Epidermal melanocyte (primary cell): ENCODE data around the gene RSPH4A.
A peak's percentile ranks its signal among the peaks of the same experiment; 100 is the strongest.
"Not testable (repeated sequence)": the region's sequence is repeated elsewhere in the genome, so short reads cannot be mapped to it uniquely, and the experiment has no call there.

Source experiments
- DNase-seq: peaks from one replicate; pipeline ENCODE4 v3.0.0; 2011; ENCODE audit warnings: low spot score; ENCODE audit not compliant: insufficient read length

RSPH4A gene

DNA sequence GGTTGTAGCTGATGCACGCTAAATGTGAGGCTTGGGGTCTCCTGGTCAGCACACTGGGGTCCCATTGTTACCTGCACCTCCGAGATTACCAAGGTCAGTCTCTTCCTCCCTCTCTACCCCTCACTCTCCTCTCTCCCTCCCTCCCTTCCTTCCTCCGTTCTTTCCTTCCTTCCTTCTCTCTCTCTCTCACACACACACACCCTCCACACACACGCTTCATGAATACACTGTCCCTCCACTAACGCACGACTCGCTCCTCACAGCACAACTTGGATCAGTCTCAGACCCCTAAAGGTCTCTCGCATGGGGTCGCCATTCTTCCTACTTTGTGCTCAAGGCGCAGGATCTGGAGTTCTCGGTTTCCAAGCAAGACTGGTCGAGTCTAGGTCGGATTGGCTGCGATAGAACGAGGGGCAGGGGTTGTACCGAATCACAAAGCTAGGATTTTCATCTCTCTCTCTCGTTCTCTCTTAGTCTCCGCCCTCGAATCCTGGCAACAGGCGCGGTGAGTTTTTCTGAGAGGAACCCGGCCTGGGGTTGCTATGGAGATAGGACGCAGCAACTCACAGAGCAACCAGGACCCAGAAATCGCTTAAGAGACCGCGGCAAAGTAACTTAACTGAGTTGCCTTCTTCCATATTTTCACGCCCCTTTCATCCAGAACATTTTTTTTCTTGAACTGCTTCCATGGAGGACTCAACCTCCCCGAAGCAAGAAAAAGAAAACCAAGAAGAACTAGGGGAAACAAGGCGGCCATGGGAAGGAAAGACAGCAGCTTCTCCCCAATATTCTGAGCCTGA, at the start of gene RSPH4A:
Gene RSPH4A (plus strand): TSS at position 543 of the 800 bp plus-strand sequence. CDS start 145 bp downstream, at position 688.
- peak; percentile 93 for DNase-seq

DNA sequence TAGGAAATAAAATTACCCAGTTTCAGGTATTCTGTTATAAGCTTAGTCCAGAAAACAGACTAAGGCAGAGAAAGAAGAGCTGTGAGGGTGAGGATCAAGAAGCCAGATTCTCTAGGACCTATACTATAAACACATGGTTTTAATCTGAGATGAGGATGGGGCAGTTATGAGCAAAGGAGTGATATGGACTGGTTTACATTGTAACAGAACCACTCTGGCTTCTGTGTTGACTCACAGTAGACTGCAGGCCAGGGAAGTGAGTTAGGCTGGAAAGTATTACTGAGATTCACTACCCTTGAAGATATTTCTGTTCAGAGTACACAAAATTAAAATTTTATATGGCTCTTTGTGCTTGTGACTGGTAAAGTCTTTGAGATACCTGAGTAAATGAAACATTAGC, 48.2 kb upstream of the RSPH4A start:
- no peak for DNase-seq

DNA sequence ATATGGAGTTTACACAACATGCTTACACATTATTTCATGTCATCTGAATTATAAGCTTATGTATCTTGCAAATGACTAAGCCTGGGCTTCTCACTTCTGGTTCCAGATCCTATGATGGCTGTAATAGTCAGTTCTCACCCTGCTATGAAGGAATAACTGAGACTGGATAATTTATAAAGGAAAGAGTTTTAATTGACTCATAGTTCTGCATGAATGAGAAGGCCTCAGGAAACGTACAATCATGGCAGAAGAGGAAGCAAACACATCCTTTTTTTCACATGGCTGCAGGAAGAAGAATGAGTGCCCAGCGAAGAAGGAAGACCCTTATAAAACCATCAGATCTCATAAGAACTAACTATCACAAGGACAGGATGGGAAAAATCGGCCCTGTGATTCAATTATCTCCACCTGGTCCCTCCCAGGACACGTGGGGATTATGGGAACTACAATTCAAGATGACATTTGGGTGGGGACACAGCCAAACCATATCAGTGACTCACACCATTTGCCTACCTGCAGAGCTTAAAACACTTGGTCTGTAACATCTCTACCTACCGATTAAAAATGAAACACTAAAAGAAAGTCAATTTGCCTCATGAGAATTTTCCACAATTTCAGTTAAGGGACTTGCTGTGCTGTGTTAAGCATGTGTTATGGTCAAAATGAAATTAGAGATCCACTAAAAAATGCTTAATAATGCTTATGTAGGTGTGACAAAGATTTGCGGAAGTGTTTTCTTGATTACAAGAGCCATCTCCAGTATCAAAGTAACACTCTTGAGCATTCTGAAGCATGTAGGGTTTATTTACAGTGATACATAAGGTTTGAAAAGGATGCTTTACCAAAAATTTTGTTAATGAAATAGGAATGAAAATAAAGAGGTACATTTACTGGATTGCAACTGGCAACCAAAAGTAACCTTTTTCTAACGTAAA, 47.2 kb upstream of the RSPH4A start:
- DNase-seq = no peak

DNA sequence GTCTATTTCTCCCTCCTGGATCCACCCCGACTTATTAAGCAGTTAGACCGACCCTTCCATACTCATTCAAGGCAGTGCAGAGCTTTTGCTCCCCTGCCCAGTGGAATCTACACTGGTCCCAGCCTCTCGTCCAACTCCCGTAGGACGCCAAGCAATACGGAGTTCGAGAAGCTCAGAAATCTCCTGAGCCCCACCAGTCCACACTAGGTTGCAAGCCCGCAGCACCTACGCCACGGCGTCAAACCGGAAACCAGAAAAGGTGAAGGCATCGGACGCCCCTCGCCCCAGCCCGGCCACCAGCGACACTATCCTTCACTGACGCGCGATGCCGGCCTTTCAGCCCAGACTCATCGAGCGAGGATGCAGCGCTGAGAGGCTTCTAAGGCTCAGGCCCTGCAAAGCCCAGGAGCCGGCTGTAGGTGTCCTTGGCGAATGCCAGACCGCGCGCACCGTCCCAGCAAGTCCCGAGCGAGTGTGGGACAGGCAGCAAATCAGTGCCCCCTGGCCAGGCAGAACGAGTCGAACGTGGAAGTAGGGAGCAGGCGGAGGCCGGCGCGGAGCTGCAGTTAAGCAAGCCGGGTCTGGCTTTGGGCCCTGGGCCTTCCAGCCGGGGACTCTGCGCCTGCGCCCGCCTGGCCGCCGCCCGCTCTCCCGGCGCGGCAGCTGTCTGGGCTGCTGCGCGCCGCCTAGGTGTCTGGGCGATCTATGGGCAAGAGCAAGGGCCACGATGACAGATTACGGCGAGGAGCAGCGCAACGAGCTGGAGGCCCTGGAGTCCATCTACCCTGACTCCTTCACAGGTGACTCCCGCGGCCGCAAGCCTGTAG, 45.2 kb upstream of the RSPH4A start, which contains the start of gene RWDD1:
Gene RWDD1 (plus strand): TSS at position 649 of the 827 bp plus-strand sequence. CDS start 79 bp downstream, at position 728.
- DNase-seq = peak; percentile 89

DNA sequence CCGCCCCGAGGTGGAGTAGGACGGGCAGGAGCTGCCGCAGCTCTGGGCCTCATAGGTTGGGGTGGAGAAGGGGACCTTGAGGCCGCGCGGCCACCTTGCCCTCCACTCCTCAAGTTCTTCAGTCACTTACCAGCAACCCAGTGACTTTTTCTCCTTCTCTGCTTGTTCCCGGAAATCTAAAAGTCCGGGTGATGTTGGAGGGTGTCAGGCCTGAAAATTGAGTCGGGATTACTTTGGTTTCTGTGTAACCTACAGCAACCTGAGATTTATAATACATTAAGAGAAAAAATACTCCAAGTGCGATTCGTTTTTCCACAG, 44.6 kb upstream of the RSPH4A start:
- DNase-seq = no peak

DNA sequence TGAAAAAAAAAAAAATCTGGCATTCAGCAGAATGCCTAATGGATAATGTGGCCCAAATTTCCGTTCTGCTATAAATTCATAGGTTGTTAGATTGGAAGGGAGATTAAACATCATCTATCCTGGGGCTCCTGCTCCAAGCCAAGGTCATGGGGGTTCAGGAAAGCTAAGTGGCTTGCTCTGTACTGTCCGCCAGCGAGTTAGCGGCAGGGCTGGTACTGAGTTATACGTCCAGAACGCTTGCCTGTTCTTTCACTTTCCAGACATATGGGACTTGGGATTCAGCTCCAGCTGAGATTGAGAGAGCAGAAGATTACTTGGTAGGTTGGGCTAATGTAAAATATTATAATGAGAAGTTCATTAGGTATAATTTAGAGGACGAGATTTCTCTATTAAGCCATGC, 44.1 kb upstream of the RSPH4A start:
- DNase-seq = peak; percentile 38

DNA sequence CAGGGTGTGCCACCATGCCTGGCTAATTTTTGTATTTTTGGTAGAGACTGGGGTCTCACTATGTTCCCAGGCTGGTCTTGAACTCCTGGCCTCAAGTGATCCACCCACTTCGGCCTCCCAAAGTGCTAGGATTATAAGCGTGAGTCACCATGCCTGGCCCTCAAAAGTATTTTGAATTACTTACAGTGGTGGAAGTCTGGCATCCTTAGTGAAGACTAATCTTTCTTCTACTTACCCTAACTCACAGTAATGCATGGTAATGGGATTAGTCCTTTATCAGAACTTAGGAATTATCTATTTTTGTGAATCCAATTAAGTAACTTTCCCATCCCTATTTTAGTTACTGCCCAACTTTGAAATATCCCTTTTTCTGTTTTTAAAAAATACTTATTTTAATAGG, 41.1 kb upstream of the RSPH4A start:
- DNase-seq = no peak

DNA sequence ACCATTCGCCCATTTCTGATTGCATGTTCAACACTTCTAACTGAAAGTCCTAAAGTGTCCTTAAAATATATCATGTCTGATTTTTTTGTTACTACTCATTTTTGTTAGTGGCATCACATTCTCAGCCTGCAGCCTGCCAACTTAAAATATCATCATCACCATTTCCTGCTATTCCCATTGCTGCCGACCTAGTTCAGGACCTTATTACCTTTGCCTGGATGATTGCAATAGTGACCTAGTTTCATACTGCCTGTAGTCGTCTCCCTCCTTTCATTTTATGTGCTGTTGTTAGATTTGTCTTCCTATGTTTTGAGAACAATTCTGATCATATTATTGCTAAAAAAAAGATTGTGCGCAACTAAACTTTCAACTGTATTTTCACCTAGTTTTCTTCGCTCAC, 38.8 kb upstream of the RSPH4A start:
- no peak for DNase-seq

DNA sequence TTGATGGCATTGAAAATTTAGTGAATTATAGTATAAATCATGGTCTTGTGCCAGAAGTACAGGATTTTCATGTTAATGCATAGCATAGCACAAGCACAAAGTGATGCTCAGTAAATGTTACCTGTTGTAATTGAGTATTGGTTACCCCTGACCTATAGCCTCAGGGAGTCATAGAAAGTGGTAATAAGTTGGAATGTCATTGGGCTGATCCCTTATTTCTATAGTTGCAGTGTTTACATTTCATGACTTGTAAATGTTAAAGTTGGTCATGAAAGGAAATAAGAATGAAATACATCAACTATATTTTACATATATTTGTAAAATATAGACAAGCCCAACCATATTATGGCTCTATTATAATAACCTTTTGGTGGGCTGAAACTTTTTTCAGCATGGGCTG, 37.9 kb upstream of the RSPH4A start:
- no peak for DNase-seq

DNA sequence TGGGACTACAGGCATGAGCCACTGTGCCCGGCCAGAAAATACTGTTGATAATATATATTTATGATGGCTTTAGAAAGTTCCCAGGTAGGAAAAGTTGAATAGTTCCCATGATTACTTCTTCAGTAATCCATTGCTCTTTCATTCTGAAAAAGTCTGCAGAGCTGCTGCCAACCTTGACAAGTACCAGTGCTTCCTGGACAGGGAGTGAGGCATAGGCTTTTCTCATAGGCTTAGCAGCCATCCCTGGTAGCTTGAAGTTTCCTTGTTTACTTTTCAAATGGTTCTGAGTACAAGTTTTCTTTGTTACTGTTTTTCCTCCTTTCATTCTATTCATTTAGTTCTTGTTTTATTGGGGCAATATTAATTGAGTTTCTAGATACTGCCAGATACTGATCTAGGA, 37.1 kb upstream of the RSPH4A start:
- no peak for DNase-seq

DNA sequence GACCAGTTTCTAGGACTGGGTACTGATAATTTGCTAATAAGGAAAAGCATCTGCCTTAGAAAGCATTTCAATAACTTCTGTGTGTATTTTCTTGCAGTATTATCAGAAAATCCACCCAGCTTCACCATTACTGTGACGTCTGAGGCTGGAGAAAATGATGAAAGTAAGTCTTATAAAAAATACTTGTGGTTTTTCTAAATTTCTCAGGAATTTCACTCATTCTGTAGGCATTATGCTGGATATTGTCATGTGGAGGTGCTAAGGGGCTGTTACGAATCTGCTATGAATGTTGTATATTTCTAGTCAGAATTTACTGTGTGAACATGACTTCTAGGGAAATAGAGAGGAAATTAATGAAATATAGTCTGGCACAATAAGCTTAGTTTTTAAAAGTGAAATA, 36.1 kb upstream of the RSPH4A start:
- DNase-seq = no peak

DNA sequence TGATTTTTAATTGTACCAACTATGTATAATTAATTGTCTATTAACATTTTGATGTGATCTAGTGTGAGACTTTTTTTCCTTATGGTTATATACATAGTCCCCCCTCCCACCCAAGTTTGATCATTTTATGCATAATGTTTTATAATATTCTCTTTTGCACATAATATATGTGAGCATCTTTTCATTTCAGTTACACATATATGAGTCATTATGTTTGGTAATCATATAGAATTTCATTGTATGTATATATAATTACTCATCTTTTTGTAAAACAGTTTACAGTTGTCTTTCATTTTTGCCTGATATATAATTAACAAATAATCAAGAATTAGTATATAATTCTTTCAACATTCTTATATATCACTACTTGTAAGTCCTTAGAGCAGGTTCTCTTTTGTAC, 30.0 kb upstream of the RSPH4A start:
- DNase-seq = no peak

DNA sequence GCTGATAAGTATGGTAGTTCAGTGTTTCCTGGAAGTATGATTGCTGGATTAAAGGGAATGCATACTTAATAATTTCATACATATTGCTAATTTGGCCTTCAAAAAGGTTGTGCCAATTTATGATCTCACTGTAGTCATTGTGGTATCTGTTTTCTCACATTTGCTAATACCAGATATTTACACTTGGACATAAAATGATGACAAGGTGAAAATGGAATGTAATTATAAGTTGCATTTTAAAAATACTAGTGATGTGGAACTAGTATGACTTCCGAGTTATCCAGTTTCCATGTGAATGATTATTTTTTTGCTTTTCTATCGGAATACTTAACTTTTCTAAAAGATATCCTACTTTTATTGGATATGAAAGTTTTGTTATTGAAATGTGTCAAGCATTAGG, 29.5 kb upstream of the RSPH4A start:
- no peak for DNase-seq

DNA sequence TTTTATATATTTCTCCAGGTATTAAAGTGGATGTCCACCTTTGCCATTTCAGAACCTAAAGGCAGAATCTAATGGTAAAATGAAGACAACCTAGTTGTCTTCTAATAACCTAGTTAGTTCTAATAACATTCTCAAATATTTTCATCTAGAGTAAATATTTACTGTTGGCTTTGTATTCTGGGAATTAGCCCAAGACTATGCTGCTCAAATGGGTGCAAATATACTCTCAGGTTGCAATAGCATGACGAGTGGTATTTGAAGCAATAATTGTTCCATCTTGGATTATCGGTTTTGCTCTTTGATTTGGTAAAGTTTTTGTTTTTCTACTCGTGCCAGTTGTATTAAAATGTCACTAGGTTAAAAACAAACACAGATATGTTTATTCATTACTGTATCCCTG, 21.0 kb upstream of the RSPH4A start:
- DNase-seq = no peak

DNA sequence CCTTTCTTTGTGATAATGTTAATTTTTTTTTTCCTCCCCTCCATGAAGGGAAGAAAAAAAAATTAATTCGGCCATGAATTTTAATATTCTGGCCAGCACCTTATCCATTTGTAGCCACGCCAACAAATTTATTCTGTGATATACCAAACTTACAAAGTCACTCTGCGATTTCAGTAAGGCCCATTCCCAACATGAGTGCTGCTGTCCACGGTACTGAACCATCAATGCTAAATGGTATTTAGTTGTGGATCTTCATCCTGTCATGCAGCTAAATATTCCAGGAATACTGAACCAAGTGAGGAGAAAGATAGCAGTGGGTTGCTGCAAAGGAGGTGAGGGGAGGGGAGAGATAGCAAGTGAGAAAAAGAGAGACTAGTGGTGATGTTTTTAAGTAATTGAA, 19.5 kb upstream of the RSPH4A start:
- no peak for DNase-seq

DNA sequence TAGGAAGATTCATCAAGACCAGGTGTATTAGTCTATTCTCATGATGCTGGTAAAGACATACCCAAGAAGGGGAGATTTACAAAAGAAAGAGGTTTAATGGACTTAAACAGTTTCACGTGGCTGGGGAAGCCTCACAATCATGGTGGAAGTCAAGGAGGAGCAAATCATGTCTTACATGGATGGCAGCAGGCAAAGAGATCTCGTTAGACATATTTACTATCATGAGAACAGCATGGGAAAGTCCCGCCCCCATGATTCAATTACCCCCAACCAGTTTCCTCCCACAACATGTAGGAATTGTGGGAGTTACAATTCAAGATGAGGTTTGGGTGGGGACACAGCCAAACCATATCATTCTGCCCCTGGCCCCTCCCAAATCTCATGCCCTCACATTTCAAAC, 12.4 kb upstream of the RSPH4A start:
- not testable (repeated sequence) for DNase-seq

DNA sequence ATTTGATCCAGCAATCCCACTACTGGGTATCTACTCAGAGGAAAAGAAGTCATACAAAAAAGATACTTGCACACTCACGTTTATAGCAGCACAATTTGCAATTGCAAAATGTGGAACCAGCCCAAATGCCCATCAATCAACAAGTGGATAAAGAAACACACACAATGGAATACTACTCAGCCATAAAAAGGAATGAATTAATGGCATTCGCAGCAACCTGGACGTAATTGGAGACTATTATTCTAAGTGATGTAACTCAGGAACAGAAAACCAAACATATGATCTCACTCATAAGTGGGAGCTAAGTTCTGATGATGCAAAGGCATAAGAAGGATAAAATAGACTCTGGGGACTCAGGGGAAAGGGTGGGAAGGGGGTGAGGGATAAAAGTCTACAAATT, 11.4 kb upstream of the RSPH4A start:
- DNase-seq = not testable (repeated sequence)

DNA sequence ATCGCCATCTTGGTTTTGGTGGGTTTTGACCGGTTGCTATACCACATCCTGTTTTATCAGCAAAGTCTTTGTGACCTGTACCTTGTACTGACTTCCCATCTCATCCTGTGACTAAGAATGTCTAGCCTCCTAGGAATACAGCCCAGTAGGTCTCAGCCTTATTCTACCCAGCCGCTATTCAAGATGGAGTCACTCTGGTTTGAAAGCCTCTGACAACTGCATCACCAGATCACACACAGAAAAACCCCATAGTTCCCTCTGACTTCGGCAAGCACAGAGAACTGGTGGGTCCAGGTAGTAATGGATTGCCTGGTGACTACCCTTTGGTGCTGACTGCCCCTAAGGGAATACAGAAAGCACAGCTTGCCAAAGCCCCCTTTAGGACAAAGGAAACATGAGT, 10.3 kb upstream of the RSPH4A start:
- DNase-seq = no peak

DNA sequence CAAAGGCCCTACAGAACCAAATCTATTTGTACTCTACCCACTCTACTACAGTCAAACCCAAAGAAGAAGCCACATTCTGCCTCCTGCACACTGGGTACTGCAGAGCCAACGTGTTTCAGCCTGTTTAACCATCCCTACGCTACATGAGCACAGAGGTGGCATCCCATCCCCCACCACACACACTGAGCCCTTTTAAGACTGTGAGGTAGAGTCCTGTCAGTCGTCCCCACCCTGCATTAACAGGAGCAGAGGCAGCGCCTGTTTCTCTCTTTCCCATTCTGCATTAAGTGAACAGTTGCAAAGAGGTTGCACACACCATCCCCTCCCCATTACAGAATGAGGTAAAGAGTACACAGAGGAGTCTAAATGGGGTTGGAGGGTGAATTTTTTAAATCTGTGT, 5.2 kb upstream of the RSPH4A start:
- DNase-seq = no peak

DNA sequence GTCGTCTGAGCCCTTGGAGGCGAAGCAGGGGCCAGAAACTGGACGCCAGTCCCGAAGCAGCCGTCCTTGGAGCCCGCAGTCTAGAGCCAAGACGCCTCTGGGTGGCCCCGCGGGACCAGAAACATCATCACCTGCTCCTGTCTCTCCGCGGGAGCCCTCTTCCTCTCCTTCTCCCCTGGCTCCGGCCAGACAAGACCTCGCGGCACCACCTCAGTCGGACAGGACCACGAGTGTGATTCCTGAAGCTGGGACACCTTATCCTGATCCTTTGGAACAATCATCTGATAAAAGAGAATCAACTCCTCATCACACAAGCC, 416 bp downstream of the RSPH4A start:
- DNase-seq = no peak

DNA sequence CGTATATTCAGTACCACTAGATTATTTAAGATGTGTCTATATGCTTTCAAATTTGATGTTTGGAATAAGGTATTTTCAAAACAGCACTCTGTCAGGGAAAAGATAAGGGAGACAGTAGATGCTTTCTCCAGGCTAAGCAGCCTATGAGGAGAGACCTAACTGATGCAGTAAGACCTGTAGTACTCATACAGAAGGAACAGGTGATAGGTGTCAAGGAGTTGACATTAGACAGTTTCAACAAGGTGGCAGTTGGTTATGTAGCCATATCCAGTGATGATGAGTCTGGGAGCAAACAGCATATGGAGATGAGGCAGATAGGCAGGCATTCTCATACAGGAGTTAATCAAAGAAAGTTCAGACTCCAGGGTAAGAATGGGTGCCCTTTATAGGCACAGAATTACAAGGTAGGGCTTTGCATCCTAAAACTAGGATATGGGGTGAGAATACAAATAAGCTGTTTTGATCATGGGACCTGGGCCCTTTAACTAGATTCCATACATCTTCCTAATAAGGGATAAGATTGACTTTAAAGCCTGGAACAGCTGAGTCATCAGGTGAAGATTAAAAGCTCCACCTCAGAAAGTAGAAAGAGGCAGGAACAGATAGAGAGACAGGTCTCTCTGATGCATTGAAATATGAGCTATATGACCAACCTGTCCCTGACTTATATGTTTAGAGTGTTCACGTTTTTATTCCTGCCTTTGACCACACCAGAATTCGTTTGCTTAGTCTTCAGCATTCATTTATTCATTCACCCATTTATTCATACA, 7.9 kb downstream of the RSPH4A start:
- no peak for DNase-seq
